Stimulated activated CD4-positive, alpha-beta T cell treated with anti-CD3 and anti-CD28 coated beads, Interleukin-4, amount 100 ng/mL, for 24 hours (primary cell): ENCODE measurements around the gene LYRM7.
"Not testable (repeated sequence)": the region's sequence is repeated elsewhere in the genome, so short reads cannot be mapped to it uniquely, and the experiment has no call there.

ENCODE experiments used
- DNase-seq: peaks from one replicate; pipeline ENCODE4 v3.0.0-alpha.2; 2020

LYRM7 gene

DNA sequence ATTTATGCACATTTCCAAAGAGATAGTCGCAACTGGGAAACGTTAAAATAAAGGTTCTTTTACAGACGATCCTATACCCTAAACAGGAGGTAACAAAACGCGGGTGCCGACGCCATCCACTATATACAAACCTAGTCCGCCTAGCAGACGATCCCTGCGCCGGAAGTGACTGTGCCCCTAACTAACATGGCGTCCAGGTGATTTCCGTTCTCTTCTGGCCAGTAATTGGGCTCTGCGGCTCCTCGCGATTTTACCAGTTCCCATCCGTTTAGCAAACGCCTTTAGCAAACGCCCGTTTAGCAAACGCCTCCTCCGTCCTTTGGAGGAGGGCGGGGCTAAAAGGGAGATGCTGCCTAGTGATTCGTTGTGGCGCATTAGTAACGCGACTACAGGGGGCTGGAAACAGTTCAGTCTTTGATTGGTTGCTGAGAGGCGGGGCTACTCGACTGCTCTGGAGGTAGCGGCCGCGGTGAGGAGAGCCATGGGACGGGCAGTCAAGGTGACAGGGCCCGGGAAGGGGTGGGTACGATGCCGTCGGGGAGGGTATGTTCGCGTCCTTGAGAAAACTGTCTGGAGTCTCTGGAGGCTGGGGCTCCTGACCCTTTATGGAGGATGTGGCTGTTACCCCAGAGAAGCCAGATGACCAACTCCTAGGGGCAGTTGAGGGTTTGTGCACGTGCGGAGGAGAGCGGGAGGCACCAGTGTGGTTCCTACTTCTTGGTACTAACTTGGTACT is at the start of gene LYRM7:
Gene LYRM7, plus strand, starts transcription at position 405 of the 736 bp plus-strand sequence. Its CDS starts 77 bp downstream, at position 482.
- peak; percentile 97 for DNase-seq

DNA sequence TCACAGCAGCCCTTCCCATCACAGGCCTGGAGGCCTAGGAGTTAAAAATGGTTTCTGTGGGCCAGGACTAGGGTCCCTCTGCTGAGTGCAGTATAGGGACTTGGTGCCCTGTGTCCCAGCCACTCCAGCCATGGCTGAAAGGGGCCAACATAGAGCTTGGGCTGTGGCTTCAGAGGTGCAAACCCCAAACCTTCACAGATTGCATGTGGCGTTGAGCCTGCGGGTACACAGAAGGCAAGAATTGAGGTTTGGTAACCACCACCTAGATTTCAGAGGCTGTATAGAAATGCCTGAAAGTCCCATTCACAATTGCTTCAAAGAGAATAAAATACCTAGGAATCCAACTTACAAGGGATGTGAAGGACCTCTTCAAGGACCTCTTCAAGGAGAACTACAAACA is 43.5 kb upstream of the LYRM7 start:
- DNase-seq = not testable (repeated sequence)

DNA sequence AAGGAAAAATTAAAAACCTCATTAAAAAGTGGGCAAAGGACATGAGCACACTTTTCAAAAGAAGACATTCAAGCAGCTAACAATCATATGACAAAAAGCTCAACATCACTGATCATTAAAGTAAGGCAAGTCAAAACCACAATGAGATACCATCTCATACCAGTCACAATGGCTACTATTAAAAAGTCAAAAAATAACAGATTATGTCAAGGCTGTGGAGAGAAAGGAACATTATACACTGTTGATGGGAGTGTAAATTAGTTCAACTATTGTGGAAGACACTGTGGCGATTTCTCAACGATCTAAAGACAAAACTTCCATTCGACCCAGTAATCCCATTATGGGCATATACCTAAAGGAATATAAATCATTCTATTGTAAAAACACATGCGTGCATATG is 41.4 kb upstream of the LYRM7 start:
- DNase-seq = no peak

DNA sequence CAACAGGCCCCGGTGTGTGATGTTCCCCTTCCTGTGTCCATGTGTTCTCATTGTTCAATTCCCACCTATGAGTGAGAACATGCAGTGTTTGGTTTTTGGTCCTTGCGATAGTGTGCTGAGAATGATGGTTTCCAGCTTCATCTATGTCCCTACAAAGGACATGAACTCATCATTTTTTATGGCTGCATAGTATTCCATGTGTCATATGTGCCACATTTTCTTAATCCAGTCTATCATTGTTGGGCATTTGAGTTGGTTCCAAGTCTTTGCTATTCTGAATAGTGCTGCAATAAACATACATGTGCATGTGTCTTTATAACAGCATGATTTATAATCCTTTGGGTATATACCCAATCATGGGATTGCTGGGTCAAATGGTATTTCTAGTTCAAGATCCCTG is 37.7 kb upstream of the LYRM7 start:
- DNase-seq = not testable (repeated sequence)

DNA sequence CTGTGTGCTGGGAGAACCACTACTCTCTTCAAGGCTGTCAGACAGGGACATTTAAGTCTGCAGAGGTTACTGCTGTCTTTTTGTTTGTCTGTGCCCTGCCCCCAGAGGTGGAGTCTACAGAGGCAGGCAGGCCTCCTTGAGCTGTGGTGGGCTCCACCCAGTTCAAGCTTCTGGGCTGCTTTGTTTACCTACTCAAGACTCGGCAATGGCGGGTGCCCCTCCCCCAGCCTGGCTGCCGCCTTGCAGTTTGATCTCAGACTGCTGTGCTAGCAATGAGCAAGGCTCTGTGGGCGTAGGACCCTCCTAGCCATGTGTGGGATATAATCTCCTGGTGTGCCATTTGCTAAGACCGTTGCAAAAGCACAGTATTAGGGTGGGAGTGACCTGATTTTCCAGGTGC is 32.3 kb upstream of the LYRM7 start:
- not testable (repeated sequence) for DNase-seq

DNA sequence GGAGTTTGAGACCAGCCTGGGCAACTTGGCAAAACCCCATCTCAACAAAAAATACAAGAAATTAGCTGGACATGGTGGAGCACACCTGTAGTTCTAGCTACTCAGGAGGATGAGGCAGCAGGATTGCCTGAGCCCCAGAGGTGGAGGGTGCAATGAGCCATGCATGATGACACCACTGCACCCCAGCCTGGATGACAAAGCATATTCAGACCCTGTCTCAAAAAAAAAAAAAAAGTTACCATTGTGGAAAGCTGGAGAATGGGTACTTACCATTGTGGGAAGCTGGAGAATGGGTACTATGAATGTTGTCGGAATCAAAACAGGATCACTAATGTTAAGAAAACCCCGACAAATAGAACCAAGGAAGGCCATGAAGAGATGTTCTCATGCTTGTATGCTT is 31.4 kb upstream of the LYRM7 start:
- no peak for DNase-seq

DNA sequence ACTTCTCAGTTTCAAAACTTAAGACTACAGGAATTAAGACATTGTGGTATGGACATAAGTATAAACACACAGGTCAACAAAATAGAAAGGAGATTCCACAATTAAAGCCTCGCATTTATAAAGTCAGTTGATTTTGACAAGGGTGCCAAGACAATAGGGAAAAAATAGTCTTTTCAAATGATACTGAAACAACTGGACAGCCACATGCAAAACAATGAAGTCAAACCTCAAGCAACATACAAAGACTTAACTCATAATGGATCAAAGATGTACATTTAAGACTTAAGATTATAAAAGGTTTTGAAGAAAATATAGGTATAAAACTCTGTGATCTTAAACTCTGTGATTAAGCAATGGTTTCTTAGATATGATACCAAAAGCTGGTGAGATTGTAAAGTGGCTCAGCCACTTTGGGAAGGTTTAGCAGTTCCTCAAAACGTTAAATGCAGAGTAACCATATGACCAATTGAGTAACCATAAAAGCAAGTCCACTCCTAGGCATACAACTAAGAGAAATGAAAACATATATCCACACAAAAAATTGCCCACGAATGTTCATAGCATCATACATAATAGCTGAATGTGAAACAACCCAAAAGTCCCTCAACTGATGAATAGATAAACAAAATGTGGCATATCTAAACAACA is 27.6 kb upstream of the LYRM7 start:
- DNase-seq = no peak

DNA sequence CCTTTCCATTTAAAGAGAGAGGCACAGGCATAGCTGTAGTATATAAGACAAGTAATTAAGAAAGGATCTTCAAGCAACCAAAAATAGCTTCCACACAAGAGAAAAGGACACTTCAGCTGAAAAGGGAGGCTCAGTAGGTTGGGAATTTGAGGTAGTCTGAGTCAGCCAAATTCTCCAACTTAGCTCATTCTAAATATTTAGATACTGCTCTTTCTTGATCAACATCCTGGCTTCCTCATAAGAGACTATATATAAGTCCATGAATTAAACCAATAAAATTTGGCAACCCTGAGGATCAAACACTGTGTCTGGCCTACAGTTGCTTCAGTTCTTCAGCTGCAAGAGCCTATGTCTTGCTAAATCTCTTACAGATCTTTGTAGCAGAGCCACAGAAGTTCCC is 23.5 kb upstream of the LYRM7 start:
- no peak for DNase-seq

DNA sequence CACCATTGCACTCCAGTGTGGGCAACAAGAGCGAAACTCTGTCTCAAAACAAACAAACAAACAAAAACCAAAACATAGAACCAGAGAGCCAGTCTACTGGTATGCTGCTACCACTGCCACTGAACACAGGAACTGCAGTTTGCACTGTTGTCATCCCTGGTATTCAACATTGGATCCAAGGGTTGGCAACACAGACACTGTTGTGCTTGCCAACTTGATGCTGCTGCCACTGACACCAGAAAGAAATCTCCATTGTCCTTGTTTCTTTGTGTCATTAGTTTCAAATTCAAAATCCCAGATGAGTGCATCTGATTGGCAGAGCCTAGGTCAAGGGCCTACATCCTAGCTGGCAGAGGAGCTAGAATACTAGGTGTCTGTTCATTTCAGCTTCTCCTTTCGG is 21.9 kb upstream of the LYRM7 start:
- no peak for DNase-seq

DNA sequence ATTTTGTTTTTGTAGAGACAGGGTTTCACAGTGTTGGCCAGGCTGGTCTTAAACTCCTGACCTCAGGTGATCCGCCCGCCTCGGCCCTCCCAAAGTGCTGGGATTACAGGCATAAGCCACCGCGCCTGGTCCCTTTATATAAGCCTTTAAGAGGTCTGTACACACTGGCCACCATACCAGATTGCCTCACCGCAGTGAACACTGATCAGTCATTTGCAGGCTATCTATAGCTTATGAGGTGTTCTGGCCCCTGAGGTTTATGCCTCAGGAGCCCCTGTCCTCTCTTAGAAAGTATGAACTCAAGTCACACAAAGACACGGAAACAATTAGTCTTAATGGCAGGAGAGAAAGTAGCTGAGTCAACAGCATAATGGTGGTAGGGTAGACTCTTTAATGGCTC is 20.3 kb upstream of the LYRM7 start:
- no peak for DNase-seq

DNA sequence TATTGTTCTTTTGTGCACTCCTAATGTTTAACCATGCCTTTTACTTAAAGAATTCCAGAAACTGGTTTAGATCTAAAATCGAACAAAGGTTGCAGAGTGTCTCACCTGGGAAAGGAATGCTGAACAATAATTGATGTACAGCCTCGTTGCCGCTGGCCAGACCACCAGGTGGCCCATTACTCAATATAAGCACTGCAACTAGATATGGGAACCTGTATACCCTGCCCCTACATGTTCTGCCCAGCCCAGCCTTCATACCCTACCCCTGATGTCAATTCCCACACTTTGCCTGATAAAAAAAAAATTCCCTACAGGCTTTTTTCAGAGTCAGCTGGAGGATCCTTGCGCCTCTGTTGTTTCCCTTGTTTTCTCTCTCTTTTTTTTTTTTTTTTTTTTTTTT is 19.5 kb upstream of the LYRM7 start:
- no peak for DNase-seq

DNA sequence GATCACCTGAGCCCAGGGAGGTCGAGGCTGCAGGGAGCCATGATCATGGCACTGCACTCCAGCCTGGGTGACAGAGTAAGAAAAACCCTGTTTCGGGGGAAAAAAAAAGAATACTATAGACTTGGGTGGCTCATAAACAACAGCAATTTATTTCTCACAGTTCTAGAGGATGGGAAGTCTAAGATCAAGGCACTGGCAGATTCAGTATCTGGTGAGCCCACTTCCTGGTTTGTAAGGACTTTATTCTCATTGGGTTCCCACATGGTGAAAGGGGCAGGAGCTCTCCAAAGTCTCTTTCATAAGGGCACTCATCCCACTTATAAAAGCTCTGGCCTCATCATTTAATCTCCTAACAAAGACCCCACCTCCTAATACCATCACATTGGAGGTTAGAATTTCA is 14.4 kb upstream of the LYRM7 start:
- DNase-seq = no peak

DNA sequence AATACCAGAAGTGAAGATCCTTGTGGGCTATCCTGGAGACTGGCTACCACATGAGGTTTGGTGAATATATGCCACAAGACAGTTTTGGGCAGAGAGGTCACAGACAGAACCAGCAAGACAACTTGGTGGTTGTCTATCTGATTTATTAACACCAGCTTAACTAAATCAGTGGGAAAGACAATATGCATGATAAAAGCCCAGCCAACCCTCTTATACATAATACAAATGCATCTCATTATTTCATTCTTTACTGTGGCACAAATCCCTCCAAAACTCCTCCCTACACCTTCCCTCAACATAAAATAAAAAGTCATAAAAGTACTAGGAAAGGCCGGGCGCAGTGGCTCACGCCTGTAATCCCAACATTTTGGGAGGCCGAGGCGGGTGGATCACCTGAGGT is 13.8 kb upstream of the LYRM7 start:
- no peak for DNase-seq

DNA sequence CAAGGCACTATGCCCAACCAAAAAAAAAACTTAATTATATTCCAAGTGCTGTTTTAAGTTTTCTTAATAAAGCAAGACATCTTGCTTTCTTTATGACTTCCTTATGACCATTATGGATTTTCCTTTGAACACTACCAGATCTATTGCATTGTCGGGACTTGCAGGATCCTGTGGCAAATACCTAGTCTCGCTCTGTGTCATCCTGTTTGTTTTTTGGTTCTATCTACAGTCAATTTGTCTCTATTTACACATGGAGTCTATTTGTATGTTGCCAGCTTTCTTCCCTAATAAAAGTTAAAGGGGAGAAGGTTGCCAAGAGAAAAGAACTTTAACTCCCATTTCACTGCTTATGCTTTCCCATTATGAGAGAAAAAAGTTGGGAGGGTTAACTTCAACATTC is 10.6 kb upstream of the LYRM7 start:
- no peak for DNase-seq

DNA sequence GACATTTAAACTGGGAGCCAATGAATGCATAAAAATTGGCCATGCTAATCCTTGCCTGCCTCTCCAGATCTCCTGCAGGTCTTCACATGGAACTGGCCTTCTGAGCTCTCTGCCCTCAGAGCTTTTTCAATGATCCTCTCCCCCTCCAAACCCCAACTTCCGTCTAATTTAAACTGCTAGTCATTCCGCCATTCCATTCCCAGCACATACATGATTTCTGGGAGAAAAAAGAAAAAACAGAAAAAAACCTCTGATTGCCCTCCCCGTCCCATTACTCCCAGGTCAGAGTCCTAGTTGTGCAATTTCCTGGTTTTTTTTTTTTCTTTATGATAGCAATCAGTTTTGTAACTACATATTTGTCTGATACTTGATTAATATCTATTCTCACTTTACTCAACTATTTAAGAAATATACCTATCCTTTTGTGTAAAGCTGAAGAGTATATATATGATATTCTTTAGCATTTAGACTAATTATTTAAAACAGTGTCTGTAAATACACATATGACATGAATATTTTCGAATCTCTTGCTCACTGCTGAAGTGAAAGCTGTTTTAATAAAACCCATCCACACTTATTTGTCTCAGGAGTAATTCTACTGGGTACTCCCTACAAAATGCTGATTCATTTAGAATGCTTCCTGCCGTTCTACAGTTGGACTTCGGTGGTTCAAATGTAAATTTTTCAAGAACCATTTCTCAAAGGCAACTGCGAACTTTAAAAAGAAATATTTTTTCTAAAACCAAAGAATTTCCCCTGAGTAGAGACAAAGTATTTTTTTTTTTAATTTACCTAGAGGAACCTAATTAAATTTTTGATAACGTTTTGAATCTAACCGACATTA is 7.2 kb upstream of the LYRM7 start:
- DNase-seq = no peak

DNA sequence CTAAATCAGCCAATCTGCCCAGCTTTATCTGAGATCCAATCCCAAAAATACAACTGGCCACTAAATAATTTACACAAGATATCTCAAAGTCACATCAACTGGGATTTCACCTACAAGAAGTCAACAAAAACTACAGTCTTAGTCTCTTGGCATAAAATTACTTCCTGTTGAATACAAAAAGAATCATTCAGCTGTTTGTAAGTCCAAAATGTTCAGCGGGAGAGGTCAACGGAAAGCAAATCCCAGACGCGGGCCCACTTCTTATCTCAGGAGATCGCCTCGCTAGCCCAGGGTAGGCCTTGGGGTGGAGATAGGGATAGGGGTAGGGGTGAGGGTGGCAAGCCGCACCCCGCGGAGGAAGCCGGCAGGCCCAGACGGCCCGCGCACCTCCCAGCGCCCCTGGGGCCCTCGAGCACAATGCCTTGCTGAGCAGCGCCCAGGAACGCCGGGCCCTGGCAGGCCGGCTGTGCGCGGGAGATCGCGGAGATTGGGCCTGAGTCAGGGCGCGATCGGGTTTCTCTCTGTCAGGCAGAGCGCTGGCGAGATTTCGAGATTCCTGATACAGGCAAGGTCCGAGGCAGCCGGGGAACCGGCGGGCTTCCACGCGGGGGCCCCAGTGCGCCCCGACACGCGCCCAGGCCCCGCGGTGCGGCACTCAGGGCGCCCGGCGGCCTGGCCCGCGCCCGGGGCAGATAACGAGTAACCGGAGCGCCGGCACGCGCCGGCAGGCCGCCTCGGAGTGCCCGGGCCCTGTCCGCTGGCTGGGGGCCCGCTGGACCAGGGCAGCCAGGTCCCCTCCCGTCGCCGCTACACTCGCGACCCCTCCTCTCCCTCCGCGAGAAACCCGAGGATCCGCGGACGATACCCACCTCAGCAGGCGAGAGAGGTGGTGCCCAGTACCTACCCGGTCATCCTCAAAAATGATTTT is 6.3 kb upstream of the LYRM7 start:
- peak; percentile 69 for DNase-seq

DNA sequence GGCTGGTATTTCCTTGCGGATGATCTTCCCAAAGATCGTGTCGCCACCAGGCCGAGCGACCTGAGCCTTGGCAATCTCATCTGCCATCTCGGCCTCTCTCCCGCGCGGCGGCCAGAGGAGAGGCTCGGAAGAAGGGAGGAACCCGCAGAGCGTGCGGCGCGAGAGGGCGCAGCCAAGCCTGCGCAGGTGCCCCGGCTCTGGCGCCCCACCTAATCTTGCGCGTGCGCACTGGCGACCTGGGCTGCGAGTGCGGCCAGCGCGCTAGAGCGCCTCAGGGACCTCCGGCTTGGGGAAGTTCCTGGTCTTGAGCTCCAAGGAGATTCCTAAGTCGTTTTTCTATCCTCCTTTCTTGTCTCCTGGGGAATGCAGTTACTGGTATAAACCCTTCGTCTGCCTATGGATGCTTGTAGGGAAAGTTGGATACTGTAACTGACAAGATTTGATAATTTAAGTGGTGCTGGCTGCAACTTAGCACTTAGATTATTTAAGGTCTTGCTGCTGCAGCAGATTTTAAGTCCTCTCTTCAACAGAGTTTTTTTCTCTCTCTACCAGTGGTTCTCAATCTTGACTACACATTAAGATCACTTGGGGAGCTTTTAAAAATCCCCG is 5.5 kb upstream of the LYRM7 start, which contains the start of gene HINT1:
Gene HINT1, minus strand, starts transcription at position 138 of the 609 bp plus-strand sequence. Its CDS starts 51 bp downstream, at position 87.
- DNase-seq = peak; percentile 94

DNA sequence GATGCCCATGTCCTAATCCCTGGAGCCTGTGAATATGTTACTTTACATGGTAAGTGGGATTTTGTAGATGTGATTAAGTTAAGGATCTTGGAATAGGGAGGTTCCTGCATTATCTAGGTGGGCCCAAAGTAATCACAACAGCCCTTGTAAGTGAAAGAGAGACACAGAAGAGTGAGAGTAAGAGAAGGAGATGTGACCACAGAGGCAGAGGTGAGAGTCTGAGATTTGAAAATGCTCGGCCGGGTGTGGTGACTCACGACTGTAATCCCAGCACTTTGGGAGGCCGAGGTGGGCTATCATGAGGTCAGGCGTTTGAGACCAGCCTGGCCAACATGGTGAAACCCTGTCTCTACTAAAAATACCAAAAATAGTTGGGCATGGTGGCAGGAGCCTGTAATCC is 3.1 kb upstream of the LYRM7 start:
- no peak for DNase-seq

DNA sequence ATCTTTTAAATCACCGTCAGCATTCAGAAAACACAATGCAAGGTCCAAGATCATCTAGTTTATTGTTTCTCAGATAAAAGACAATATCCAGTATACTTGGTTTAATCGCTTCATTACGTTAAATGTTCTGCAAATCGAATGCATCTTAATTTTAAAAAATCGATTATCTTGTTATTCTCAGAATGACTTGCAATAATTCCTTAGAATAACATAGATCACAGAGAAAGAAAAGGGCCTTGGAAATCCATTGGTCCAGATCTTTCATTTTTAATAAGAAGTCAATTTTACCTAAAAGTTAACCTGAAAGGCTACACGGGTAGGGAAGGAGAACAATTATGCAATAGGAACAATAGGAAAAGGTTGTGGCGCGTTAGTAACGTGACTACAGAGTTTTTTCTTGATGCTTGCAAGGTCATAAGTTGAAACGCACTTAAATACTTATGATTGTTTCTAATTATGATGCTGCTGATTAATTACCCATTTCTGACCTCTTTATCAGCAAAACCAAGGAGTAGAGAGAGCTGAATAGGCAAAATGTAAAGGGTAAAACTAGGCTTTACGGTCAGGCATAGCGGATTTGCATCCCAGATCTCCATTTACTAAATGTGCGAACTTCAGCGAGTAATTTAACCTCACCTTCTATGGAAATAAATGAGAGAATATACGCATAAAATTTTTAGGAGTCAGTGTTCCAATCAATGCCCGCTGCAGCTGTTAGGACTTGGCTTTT is 769 bp upstream of the LYRM7 start:
- no peak for DNase-seq

DNA sequence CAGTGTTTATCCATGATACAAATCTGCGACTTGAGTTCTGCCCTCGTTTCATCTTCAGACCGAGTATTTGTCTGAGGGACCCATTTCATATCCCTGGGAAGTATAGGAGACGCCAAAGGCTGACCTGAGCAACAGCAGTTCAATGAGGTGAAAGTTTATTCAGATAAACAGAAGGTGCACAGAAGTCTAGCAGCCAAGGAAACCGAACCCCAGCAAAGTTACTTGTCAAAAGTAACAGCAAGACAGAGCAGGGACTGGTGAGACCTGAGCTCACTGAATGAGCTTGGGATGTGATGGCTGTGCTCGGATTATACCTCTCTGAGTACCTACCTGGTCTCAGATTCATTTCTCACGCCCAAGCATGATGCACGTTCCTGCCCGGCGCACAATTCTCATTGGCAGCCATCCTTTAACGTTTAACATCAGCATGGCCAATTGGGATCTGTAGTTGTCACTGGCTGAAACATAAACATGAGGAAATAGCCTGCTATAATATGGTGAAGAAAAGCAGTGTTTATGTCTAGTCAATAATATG is 599 bp downstream of the LYRM7 start:
- DNase-seq = peak; percentile 26

DNA sequence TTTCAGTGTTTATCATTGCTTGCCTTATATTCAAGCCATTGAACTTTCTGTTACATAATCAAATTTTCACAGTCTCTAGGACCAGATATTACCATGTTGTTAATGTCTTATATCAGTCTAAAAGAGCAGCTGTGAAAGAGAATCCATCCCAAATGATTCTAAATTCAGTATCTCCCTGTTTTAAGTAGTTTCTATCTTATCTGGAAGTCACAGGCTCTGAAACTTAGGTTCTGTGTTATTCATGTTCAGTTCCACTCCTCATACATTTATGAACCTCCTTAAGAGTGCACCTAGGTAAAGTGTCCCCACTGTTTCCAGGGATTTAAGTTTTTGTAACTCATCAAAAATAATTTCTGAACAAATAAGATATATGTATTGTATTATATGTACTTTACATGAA is 9.7 kb downstream of the LYRM7 start:
- DNase-seq = no peak
